ENCODE results near the gene TSPY2.
"Not testable (repeated sequence)": the region's sequence is repeated elsewhere in the genome, so short reads cannot be mapped to it uniquely, and the experiment has no call there.

Gene TSPY2, protein sequence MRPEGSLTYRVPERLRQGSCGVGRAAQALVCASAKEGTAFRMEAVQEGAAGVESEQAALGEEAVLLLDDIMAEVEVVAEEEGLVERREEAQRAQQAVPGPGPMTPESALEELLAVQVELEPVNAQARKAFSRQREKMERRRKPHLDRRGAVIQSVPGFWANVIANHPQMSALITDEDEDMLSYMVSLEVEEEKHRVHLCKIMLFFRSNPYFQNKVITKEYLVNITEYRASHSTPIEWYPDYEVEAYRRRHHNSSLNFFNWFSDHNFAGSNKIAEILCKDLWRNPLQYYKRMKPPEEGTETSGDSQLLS

GRCh38 chrY:6245923-6246322 lies at the start of gene TSPY2:
Gene TSPY2 (plus strand): TSS chrY:6246223. CDS start chrY:6246269, 46 bp downstream.
- DNase-seq, result not testable (repeated sequence)

- DNase-seq, result not testable (repeated sequence)
Observed at GRCh38 chrY:6209565-6209964, 36.5 kb upstream of the TSPY2 start.

- DNase-seq, result not testable (repeated sequence)
Observed at GRCh38 chrY:6217045-6217444, 29.0 kb upstream of the TSPY2 start.

DNA sequence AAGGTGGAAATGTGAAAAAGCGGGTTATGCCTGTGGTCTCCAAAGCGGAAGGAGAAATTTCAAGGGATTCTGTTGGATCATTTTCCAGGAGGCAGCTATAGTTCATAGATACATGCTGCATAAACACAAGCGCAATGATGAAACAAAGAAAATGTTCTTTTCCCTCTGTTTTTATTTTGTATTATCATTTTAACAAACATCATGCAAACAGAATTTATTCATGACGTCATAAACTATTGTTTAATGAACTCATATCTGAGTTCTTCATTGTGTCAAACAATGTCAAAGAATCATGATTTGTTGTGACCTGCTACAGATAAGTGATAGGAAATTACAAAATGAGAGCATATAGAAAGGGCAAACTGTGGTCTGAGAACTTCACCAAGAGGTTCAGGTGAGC lies 23.8 kb downstream of the TSPY2 start:
- DNase-seq, result not testable (repeated sequence)
